IMR-90 (cell line): ENCODE data around the gene FNDC1.

Experiments
- CEBPB ChIP-seq: IDR thresholded peaks from 2 replicates; pipeline ENCODE4 v1.6.1; 2012; ENCODE audit warnings: low read depth, low read length, improper control_type of control experiment
- CHD1 ChIP-seq: IDR thresholded peaks from 2 replicates; pipeline ENCODE4 v1.6.1; 2012; ENCODE audit warnings: low read depth, low read length, improper control_type of control experiment
- CTCF ChIP-seq: conservative IDR thresholded peaks from 2 replicates; pipeline ENCODE4 v1.5.1; 2012; ENCODE audit warnings: mild to moderate bottlenecking, low read depth, low read length, improper control_type of control experiment
- MAFK ChIP-seq: IDR thresholded peaks from 2 replicates; pipeline ENCODE4 v1.6.1; 2012; ENCODE audit warnings: low read depth, low read length, improper control_type of control experiment
- MAZ ChIP-seq: IDR thresholded peaks from 2 replicates; pipeline ENCODE4 v1.6.1; 2012; ENCODE audit warnings: low read depth, mild to moderate bottlenecking, low read length, improper control_type of control experiment, moderate library complexity, borderline replicate concordance
- MXI1 ChIP-seq: IDR thresholded peaks from 2 replicates; pipeline ENCODE4 v1.6.1; 2012; ENCODE audit warnings: low read depth, mild to moderate bottlenecking, low read length, moderate library complexity, borderline replicate concordance
- POLR2A ChIP-seq: IDR thresholded peaks from 2 replicates; pipeline ENCODE4 v1.6.1; 2012; ENCODE audit warnings: mild to moderate bottlenecking, low read depth, low read length
- RCOR1 ChIP-seq: IDR thresholded peaks from 2 replicates; pipeline ENCODE4 v1.6.1; 2012; ENCODE audit warnings: mild to moderate bottlenecking, low read length, improper control_type of control experiment; ENCODE audit not compliant: insufficient replicate concordance
- RFX5 ChIP-seq: IDR thresholded peaks from 2 replicates; pipeline ENCODE4 v1.8.0; 2012; ENCODE audit warnings: low read depth, mild to moderate bottlenecking, low read length, moderate library complexity
- SMC3 ChIP-seq: fragments of 150-350 bp; IDR thresholded peaks from 2 replicates; pipeline ENCODE4 v1.6.1; 2016; ENCODE audit warnings: low read depth, mild to moderate bottlenecking, antibody characterized with exemption, low read length, moderate library complexity
- USF2 ChIP-seq: fragments of 150-350 bp; IDR thresholded peaks from 2 replicates; pipeline ENCODE4 v1.6.1; 2017; ENCODE audit warnings: mild to moderate bottlenecking, antibody characterized with exemption, low read length, low read depth
- TF ChIP-seq, protein P1 (sequence below): fragments of 150-350 bp; IDR thresholded peaks from 2 replicates; pipeline ENCODE4 v1.6.1; 2016; ENCODE audit warnings: low read depth, mild to moderate bottlenecking, low read length, moderate library complexity, borderline replicate concordance

DNA sequence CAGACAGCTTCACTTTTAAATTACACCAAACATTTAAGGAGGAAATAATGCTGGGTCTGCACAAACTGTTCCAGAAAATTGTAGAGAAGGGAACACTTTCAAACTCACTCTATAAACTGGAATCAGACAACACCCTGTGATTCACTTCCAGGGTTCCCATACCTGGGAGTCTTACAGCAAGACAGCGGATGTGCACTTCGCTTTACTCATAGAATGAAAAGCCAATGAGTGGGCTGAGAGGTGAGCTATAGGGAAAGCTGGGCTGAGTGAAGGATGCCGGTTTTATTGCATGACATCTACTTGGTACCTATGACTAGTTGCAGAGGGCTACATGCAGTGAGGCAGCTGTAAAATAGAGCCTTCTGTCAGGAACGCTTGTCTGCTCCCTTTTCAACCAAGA is 152.1 kb downstream of the FNDC1 start:
- TF ChIP-seq, protein P1, sequence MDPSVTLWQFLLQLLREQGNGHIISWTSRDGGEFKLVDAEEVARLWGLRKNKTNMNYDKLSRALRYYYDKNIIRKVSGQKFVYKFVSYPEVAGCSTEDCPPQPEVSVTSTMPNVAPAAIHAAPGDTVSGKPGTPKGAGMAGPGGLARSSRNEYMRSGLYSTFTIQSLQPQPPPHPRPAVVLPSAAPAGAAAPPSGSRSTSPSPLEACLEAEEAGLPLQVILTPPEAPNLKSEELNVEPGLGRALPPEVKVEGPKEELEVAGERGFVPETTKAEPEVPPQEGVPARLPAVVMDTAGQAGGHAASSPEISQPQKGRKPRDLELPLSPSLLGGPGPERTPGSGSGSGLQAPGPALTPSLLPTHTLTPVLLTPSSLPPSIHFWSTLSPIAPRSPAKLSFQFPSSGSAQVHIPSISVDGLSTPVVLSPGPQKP, result no peak
- TF ChIP-seq SMC3 (no peak), CHD1 (no peak), CTCF (no peak), MAFK (no peak), POLR2A (no peak), CEBPB (no peak), RFX5 (no peak), USF2 (no peak), MAZ (no peak), MXI1 (no peak), RCOR1 (no peak)
